ENCODE measurements around the gene RALY.
A peak's percentile ranks its signal among the peaks of the same experiment; 100 is the strongest.
"Not testable (repeated sequence)": the region's sequence is repeated elsewhere in the genome, so short reads cannot be mapped to it uniquely, and the experiment has no call there.

Gene RALY

DNA sequence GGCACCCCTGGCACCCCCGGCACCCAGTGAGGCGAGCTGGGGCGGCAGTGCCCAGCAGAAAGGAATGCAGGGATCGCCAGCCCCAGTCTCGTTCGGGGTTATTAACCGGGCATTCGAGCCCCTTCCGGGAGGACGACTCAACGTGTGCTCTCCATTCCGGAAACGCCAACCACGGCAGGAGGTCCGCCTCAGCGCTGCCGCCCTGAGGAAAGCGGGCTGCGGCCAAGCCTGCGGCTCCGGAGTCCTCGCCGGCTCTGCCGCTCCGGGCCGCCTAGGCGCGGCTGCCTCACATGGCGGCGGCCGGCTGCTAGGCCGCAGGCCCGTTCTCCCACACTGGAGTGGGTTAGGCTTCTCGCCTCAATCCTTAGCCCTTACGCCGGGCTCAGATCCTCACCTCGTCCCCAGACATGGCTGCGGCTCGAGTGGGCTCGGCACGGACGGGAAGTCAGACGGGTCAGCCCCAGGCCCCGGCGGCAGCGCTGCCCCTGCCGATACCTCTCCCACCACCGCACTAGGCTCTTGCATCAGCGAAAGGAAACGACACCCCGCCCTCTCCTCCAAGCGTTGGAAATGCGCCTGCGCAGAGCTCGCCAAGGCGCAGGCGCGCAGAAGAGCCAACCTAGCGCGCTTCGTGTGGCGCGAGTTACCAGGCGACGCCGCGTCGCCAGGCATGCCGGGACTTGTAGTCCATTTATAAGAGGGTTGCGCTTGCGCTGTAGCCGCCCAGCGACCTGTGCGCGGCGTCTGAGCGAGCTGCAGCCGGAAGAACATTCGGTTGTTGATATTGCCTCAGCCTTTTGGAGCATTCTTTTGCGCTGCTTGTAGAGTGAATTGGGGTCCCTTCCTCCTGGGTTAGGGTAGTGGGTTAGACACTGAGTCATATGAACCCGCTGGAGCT is 118.2 kb downstream of the RALY start, which contains the start of gene EIF2S2:
TSS of gene EIF2S2 (minus strand) at position 542 of the 898 bp plus-strand sequence. CDS start at position 409, 133 bp downstream.
- DNase-seq: peak; percentile 98

DNA sequence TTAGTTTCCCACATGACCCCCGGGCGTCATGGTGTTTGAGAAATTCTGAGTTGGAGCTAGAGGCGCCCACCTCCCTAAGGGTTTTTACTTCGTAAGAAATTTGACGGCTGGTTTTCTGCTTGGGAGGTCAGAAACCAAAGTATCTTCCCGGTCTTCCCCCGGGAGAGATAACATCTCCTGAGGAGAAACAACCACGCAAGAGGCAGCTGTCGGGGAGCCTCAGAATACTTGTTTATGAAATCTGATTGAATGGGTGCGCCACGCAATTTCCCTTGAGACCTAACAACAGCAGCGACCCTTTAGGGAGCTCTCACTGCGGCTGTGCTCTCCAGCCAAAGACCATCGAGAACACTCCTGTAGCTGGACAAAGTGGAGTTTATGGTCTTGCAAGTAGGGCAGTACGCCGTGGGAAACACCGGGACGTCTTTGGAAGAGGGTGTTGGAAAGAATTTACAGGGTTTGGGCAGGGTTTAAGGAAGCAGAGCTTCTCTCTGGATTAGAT is 118.9 kb downstream of the RALY start:
- no peak for DNase-seq

DNA sequence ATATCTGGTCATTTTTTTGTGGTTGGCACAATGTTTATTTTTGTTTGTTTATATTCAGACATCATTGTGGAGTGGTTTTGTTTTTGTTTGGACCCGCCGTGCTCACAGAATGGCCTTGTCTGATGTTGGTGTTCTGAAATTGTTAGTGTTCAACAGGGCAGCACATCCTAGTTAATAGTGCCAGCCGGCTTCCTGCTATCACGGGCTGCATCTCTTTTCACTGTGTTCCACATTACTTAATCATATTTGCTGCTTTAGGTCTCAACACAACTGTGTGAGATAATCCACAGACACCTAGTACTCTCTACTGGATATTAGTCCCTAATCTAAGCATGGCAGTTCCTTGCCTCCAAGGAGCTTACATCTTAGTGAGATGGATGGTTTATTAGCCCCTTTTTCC is 121.1 kb downstream of the RALY start:
- no peak for DNase-seq

DNA sequence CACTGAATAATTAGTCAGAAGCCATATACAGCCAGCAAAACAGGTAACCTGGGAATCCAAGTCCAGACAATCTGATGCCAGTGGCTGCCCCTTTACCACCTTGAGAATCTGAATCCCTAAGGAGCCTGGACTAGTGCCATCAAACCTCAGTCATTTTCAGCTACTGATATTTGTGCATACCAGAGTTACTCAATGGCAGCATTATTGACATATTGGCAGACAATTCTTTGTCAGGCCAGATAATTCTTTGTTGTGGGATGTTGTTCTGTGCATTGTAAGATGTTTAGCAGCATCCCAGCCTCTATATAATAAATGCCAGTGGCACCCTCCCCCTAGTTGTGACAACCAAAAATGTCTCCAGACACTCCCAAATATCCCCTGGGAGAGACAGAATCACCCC is 121.5 kb downstream of the RALY start:
- DNase-seq: no peak

DNA sequence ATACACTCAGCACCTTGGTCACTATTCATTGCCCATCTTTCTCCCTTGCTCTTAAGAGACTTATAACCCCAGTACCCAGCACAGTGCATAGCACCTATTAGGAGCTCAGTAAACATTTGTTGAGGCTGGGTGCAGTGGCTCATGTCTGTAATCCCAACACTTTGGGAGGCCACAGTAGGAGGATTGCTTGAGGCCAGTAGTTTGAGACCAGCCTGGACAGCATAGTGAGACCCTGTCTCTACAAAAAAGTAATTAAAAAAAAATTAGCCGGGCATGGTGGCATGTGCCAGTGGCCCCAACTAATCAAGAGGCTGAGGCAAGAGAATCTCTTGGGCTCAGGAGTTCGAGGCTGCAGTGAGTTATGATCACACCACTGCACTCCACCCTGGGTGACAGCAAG is 126.5 kb downstream of the RALY start:
- DNase-seq: no peak

DNA sequence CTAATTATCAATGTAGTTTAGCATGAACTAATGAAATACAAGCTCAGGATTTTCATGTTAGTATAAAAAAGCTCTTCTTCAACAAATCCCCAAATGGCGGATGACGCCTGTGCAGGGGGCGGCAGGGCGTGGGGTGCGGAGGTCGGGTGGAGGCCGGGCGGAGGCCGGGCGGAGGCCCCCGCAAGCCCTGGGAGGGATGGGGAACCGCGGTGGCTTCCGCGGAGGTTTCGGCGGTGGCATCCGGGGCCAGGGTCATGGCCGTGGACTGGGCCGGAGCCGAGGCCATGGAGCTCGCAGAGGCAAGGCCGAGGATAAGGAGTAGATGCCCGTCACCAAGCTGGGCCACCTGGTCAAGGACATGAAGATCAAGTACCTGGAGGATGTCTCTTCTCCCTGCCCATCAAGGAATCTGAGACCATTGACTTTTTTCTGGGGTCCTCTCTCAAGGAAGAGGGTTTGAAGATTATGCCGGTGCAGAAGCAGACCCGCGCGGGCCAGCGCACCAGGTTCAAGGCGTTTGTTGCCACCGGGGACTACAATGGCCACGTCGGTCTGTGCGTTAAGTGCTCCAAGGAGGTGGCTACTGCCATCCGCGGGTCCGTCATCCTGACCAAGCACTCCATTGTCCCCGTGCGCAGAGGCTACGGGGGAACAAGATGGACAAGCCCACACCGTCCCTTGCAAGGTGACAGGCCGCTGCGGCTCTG is 128.7 kb downstream of the RALY start:
- DNase-seq: no peak

DNA sequence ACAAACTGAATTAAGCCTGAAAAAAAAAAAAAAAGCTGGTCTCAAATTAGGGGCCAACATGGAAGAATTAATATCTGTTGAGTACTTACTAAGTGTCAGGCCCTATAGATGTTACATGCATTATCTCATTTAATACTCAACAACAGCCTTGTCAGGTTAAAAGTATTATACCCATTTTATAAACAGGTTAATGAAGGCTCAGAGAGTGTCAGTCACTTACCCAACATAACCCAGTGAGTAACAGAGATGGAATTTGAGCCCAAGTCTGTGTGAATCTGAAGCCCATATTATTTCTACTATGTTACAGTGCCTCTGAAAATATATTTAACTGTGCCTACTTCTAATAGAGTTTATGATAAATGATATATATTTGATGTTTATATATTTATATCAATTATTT is 129.6 kb downstream of the RALY start:
- DNase-seq: no peak

DNA sequence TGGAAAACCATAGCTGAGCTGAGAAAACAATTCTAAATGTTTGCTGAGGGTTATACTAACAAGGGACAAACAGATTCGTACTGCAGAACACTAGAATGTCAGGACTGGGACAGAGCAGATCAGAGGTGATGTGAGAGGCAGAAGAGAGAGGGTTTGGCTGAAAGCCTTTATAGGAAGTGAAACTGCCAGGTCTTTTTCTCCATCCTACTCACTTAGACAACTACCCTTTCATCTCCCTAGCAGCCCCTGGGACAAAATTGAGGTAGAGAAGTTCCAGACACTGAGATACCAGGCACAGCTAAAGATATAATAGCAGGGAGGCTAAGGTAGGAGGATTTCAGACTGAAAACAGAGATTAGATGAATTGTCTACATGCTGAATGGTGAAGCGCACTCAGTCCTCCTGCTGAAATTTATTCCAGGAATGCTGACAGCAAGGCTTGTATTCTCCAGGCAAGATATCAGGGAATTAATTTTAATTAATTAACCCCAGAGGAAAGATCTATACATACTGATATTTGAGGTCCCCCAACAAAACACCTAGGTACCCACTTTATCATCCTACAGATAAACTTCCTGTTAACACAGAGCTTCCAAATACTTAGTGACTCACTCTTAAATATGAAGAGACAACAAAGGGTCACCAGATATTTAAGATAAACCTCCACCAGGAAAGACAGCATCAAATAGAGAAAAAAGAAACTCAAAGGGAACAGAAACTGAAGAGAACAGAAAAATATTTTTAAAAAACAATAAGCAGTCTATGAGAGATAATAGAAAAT is 130.9 kb downstream of the RALY start:
- DNase-seq: no peak

DNA sequence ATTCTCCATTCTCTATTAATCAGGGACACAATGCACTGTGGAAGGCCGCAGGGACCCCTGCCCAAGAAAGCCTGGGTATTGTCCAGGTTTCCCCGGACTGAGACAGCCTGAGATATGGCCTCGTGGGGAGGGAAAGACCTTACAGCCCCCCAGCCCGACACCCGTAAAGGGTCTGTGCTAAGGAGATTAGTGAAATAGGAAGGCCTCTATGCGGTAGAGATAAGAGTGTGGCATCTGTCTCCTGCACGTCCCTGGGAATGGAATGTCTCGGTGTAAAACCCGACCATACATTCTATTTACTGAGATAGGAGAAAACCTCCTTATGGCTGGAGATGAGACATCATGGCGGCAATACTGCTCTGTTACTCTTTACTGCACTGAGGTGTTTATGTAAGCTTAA is 134.1 kb downstream of the RALY start:
- no peak for DNase-seq

DNA sequence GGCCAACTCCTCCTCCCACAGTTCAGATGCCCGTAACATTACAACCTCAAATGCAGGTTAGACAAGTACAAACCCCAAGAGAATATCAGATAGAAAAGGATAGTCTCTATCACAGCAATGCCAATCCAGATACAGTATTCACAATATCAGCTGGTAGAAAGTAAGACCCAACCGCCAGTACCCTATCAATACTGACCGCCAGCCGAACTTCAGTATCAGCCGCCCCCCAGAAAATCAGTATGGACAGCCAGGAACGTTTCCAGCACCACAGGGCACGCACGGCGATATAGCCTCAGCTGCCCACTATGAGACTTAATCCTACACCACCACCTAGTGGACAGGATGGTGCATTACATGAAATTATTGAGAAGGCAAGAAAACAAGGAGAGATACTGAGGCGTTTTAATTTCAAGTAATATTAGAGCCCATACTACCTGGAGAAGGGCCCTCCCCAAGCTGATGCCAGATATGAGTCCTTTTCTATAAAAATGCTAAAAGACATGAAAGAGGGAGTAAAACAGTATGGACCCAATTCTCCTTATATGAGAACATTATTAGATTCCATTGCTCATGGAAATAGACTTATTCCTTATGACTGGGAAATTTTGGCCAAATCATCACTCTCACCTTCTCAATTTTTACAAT is 135.9 kb downstream of the RALY start:
- peak; percentile 37 for DNase-seq

DNA sequence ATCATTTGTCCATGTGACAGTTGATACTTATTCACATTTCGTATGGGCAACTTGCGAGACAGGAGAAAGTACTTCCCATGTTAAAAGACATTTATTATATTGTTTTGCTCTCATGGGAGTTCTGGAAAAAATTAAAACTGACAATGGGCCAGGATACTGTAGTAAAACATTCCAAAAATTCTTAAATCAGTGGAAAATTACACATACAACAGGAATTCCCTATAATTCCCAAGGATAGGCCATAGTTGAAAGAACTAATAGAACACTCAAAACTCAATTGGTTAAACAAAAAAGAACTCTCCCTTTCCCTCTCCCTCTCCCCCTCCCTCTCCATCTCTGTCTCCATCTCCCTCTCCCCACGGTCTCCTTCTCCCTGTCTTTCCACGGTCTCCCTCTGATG is 137.8 kb downstream of the RALY start:
- DNase-seq: no peak

DNA sequence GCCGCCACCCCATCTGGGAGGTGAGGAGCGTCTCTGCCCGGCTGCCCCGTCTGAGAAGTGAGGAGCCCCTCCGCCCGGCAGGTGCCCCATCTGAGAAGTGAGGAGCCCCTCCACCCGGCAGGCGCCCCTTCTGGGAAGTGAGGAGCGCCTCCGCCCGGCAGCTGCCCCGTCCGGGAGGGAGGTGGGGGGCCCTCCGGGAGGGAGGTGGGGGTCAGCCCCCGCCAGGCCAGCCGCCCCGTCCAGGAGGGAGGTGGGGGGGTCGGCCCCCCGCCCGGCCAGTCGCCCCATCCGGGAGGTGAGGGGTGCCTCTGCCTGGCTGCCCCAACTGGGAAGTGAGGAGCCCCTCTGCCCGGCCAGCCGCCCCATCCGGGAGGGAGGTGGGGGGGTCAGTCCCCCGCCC is 138.8 kb downstream of the RALY start:
- DNase-seq: not testable (repeated sequence)

DNA sequence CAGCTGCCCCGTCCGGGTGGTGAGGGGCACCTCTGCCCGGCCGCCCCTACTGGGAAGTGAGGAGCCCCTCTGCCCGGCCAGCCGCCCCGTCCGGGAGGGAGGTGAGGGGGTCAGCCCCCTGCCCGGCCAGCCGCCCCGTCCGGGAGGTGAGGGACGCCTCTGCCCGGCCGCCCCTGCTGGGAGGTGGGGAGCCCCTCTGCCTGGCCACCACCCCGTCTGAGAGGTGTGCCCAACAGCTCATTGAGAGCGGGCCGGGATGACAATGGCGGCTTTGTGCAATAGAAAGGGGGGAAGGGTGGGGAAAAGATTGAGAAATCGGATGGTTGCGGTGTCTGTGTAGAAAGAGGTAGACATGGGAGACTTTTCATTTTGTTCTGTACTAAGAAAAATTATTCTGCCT is 139.2 kb downstream of the RALY start:
- not testable (repeated sequence) for DNase-seq

DNA sequence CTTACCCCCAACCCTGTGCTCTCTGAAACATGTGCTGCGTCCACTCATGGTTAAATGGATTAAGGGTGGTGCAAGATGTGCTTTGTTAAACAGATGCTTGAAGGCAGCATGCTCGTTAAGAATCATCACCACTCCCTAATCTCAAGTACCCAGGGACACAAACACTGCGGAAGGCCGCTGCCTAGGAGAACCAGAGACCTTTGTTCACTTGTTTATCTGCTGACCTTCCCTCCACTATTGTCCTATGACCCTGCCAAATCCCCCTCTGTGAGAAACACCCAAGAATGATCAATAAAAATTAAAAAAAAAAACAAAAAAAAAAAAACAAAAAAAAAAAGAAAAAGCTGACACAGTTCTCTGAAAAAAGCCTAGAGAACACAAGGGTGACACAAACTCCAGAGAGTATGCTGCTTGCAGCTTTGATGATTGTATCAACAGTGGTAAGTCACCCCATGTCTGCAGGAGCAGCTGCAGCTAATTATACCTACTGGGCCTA is 139.7 kb downstream of the RALY start:
- not testable (repeated sequence) for DNase-seq
